ENCODE results near the gene ARHGEF40.

GRCh38 chr14:21098076-21098891 is 28.2 kb downstream of the ARHGEF40 start, which contains the start of gene ZNF219:
- TF ChIP-seq POLR2AphosphoS5 (IDR thresholded peaks at IDR 0.05; ENCODE audit: low read depth, low read length) (no peak), POLR2A (IDR thresholded peaks at IDR 0.05; ENCODE audit: low read depth, low read length) (no peak)

Data from GM12892 (cell line).